ENCODE measurements around the gene NBAS.

The NBAS gene

DNA sequence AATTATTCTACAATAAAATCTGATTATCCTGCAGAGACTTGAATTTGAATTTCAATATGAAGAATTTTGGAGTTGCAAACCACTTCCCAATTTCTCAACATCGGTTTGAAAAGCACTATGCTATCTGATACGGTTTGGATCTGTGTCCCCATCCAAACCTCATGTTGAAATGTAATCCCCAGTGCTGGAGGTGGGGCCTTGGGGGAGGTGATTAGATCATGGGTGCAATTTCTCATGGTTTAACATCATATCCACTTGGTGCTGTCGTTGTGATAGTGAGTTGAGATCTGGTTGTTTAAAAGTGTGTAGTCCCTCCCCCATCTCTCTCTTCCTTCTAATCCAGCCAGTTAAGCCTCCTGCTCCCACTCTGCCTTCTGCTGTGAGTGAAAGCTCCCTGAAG, 205.7 kb downstream of the NBAS start:
- TF ChIP-seq, protein P1, sequence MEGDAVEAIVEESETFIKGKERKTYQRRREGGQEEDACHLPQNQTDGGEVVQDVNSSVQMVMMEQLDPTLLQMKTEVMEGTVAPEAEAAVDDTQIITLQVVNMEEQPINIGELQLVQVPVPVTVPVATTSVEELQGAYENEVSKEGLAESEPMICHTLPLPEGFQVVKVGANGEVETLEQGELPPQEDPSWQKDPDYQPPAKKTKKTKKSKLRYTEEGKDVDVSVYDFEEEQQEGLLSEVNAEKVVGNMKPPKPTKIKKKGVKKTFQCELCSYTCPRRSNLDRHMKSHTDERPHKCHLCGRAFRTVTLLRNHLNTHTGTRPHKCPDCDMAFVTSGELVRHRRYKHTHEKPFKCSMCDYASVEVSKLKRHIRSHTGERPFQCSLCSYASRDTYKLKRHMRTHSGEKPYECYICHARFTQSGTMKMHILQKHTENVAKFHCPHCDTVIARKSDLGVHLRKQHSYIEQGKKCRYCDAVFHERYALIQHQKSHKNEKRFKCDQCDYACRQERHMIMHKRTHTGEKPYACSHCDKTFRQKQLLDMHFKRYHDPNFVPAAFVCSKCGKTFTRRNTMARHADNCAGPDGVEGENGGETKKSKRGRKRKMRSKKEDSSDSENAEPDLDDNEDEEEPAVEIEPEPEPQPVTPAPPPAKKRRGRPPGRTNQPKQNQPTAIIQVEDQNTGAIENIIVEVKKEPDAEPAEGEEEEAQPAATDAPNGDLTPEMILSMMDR (conservative IDR thresholded peaks at IDR 0.05): no peak
- no peak overlapping the region for H3K27ac ChIP-seq

DNA sequence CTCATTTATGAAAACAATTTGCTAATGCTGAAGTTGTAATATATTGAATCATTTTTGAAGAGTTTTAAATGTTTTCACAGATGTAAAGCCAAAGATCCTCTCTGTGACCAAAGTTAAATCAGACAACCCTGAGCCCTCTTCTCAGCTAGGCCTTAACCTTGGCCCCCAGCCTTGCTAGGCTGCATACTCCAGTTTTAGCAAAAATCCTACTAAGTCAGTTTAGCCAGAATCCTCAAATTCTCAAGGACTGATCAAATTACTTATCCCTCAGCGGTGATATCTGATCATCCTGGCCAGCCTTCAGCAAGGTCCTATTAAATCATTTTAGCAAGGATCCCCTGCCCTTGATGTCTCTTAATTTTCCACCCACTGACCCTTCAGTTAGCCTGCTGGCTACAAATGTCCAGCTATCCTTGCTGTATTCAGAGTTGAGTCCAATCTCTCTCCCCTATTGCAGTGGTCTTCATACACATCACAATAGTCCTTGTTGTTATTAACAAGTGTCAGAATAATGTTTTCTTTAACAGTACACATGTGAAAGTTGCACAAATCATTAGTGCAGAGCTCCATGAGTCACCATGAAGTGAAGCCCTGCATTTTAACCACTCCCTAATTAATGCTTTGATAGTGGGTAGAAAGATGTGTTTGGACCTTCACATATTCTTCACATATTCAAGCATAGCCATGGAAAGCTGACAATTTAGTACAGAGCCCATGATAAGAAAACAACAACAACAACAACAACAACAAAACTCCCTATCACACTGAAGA, 206.4 kb downstream of the NBAS start:
- TF ChIP-seq, protein P1 (conservative IDR thresholded peaks at IDR 0.05): no peak
- no peak overlapping the region for H3K27ac ChIP-seq

DNA sequence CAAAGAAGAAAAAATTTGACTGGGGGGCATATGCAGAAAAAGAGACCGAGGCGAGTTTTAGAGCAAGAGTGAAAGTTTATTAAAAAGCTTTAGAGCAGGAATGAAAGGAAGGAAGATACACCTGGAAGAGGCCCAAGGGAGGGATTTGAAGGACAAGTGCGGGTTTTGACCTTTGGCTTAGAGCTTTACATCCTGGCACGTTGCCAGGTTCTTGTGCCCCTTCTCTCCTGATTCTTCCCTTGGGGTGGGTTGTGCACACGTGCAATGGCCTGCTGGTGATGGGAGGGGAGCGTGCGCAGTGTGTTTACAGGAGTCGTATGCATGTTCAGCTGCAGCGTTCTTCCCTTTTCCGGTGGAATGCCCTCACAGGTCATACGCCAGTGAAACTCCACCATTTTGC, 208.8 kb downstream of the NBAS start:
- H3K27ac ChIP-seq: no peak overlapping the region
- TF ChIP-seq, protein P1 (conservative IDR thresholded peaks at IDR 0.05): no peak

DNA sequence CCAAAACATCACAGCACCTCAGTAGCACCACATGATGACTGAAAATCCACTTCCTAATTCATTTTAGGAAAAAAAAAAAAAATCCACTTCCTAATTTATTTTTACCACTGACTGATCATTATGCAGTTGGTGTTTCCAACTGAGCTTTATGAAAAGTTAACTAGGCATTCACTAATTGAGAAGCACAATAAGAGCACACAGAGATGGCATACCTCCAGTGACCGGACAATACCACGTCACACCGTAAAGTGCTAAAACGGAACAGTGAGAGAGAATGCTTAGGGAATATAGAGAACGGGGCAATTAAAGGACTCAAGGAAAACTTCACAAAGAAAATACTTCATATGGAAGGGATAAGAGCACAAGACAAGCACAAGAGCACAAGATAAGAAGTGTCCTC, 212.5 kb downstream of the NBAS start:
- H3K27ac ChIP-seq: no peak overlapping the region
- TF ChIP-seq, protein P1 (conservative IDR thresholded peaks at IDR 0.05): no peak

DNA sequence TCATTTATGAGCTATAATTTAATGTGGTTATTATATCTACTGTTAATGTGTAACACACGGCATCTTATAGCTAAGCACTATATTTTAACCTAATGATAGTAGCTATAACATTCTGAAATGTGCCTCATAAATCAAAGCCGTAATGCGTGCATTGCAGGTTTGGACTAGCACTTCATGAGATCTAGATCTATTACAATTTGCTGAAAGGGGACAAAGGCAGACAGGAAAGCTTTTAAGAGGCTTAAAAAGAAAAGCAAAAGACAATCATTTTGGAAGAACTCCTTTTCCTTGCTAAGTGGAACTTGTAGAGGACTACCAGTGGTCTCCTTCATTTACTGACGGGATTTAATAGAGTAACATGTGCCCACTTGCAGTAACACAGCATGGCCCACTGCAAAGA, 213.1 kb downstream of the NBAS start:
- TF ChIP-seq, protein P1 (conservative IDR thresholded peaks at IDR 0.05): no peak
- H3K27ac ChIP-seq: no peak overlapping the region

DNA sequence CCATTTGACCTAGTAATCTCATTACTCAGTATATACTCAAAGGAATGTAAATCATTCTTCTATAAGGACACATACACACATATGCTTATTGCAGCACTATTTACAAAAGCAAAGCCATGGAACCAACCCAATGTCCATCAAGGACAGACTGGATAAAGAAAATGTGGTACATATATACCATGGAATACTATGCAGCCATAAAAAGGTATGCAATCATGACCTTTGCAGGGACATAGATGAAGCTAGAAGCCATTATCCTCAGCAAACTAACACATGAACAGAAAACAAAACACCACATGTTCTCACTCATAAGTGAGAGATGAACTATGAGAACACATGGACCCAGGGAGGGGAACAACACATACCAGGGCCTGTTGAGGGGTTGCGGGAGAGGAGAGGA, 214.5 kb downstream of the NBAS start:
- TF ChIP-seq, protein P1 (conservative IDR thresholded peaks at IDR 0.05): no peak
- no peak overlapping the region for H3K27ac ChIP-seq

DNA sequence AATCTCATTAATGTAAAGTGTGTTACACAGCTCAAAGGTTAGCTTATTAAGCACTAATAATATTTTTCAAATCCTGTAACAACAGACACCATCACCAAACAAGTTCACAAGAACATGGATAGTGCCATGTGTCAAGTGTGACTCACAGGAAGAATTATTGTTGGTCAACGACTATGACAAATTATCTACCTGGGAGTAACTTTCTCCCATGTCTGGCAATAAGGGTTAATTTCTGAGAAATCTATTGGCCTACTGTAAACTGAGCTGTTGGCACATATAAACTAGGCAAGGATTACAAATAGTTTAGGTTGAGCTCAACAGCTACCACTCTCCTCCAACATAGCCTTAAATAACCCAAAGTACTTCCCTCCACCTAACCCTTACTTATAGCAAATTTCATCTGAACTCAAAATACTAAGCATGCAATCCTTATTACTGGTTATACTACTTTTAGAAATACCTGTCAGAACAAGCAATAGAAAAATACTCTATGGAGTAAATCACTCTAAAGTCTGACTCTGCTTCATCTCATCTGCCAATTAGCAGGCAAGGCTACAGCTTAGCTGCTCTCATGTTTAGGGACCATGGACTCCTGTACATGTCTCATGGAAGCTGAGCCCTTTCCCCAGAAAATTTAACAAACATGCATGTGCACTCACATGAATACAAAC, 223.0 kb downstream of the NBAS start:
- H3K27ac ChIP-seq: no peak overlapping the region
- TF ChIP-seq, protein P1 (conservative IDR thresholded peaks at IDR 0.05): no peak

Data from VCaP (cell line).